OCI-LY1 (cell line): ENCODE measurements around the gene ATP8A2.

ENCODE experiments used
- CTCF ChIP-seq: fragments of 200-600 bp; sonication (generic), shearing (Covaris generic); IDR thresholded peaks from 2 replicates; pipeline ENCODE4 v1.5.1; 2017; ENCODE audit warnings: mild to moderate bottlenecking, antibody characterized with exemption, low read length, moderate library complexity, mixed read lengths
- EZH2 ChIP-seq: fragments of 200-600 bp; sonication (generic), shearing (Covaris generic); IDR thresholded peaks from 2 replicates; pipeline ENCODE4 v1.8.0; 2017; ENCODE audit warnings: borderline replicate concordance, mixed run types, mild to moderate bottlenecking, antibody characterized with exemption, low read length, moderate library complexity, mixed read lengths

GRCh38 chr13:25632166-25632888 lies 260.6 kb downstream of the ATP8A2 start:
- TF ChIP-seq CTCF: no peak
- no peak for TF ChIP-seq EZH2
